GM19438 (cell line): ENCODE results near the gene GCN1.

Source experiments
- ATAC-seq: cut with Tn5 transposase; IDR thresholded peaks from one replicate; pipeline ENCODE4 v1.9.1; 2021; ENCODE audit warnings: low read depth; ENCODE audit not compliant: unreplicated experiment

GCN1 gene

DNA sequence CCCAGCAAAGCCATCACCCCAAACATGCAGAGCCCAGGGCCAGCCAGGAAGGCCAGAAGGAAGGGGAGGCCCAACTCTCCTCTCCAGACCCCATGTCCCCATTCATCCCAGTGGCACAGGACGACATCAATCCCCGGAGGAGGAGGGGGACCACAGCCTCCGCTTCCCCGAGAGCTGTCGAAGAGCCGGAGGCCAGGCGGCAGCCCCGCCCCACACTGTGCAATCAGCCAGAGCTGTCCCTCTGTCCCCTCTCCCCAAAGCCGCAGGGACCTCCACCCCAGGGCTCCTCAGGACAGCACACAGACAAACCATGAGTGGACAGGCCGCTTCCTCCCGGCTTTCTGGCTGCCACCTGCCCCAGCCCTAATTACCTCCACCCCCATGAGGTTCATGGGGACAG lies 94.8 kb downstream of the GCN1 start:
- ATAC-seq = no peak

DNA sequence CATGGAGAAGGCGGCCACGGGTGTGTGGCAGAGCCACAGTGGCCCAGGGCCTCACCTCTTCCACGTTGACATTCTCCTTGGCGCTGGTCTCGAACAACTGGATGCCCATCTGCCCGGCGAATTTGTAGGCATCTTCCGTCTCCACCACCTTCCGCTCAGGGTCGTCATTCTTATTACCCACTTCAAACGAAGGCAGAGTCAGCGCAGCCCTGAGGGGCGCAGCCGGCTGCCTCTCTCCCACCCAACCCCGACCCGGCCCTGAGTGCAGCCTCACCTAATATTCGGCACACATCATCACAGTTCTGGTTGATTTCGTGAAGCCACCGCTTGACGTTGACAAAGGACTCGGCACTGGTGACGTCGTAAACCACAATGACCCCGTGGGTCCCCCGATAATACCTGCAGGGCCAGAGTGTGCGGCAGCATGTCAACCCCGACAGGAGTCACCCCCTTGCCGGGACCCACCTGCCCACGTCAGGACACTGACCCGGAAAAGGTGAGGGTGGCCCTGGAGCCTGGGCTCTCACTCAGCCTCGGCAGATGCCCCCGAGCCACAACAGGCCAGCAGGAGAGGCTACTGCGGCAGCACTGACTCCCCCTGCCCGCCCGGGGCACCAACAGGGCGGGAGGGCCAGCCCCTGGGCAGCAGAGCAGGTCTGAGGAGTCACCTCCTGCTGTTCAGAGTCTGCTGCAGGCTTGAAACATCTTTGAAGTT lies 95.6 kb downstream of the GCN1 start:
- ATAC-seq = no peak

GRCh38 chr12:120096671-120097202 lies 97.8 kb downstream of the GCN1 start:
- ATAC-seq = no peak

- ATAC-seq = no peak
These were observed 98.8 kb downstream of the GCN1 start for GRCh38 chr12:120095736-120096135.

DNA sequence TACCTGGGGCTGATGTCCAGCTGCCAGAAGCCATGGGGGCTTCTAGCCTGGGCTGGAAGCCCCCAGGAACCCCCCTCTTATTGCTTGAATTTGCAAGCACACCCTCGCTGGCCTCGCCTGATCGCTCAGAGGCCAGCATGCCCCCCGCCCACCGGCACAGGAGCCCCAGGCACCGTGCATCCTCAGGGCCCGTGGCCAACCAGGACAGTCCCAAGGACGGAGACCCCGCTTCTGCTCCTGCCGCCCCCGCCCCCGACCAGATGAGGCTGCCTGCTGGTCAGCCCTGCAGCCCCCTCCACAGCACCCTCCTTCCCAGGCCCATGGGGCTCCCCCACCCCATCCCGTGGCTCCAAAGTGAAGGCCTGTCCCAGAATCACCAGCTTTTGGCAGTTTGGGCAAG lies 99.2 kb downstream of the GCN1 start:
- ATAC-seq = no peak

GRCh38 chr12:120094485-120094884 lies 100.0 kb downstream of the GCN1 start:
- no peak for ATAC-seq

GRCh38 chr12:120093592-120094355 lies 100.7 kb downstream of the GCN1 start:
- no peak for ATAC-seq

DNA sequence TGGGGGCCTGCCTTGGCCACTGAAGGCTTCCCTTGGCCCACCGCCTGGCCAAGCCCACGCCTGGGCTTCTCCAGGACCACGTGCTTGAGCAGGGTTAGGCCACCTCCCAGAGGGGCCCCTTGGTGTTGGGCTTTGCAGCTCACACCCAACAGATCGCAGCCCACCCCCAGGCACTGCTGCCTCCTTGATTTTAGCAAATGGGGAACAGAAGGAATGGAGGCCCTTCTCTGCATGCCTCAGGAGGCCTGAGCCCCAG lies 101.3 kb downstream of the GCN1 start:
- ATAC-seq = no peak

- no peak for ATAC-seq
These were observed 101.8 kb downstream of the GCN1 start for GRCh38 chr12:120092551-120093335.

GRCh38 chr12:120091371-120092090 lies 103.0 kb downstream of the GCN1 start:
- ATAC-seq = no peak

DNA sequence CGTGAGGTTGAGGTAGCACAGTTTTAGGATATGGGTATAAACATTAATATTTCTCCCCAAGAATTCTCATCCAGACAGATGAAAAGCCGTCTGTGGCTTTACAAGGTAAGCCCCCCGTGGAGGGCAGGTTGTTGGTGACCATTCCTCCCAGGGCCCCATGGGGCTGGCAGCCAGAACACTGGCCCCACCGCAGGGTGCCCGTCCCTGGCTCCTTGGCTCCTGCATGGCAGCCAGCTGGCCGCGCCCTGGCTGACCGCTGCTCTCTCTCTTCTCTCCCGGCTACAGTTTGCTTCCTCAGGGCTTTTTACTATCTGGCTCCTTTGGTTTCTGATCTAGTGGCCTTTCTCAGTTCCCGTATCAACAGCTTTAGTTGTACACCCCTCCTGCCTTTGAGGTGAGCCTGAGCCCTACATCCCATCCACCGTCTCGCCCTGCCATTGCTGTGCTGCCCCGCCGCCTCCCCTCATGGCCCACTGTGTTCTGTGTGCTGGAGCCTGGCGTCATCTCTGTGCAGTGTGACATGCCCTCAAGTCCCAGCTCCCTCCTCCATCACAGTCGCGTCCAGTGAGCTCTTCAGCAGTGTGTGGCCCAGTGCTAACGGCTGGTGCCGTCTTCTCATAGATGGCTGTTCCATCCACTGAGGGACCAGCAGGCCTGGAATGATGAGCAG lies 103.8 kb downstream of the GCN1 start:
- ATAC-seq = no peak

- no peak for ATAC-seq
These were observed 104.3 kb downstream of the GCN1 start for GRCh38 chr12:120090206-120090605.

GRCh38 chr12:120089796-120090195 lies 104.7 kb downstream of the GCN1 start:
- ATAC-seq = no peak

GRCh38 chr12:120089105-120089504 lies 105.4 kb downstream of the GCN1 start:
- ATAC-seq = no peak

DNA sequence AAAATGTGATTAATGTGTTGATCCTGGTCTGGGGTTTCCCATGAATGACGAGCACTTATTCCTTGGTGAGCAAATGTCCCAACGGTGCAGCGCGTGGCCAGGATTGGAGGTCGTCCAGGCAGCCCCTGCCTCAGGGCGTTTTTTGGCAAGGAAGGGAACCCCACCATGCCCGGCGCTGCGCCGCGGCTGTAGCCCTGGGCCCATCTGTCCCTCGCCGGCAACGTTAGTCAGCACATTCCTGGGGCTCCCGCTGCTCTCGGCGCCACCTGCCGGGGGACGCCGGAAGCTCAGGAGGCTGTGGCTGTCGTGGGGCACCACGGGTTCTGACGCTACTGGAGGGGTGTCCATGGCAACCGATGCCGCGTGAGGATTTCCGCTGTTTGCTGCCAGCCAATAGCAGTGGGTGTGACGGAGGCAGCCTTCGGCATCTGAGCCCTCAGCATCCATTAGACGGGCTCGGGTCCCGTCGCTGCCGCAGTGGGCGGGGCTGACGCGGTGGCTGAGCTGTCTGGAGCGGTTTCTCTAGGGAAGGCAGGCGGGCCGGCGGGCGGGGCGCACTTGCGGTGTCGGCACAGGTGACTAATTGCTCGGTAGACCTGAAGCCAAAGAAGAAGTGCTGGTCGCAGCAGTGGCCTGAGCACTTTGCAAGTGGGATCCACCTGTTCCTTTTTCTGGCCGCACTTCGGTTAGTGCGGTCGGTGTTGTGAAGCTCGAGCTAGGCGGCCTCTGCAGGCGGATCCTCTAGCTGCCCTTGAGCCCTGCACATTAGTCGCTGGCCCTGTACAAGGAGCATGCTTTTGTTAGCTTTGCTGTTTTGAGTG lies 107.5 kb downstream of the GCN1 start:
- peak; percentile 96 for ATAC-seq

- no peak for ATAC-seq
These were observed 108.4 kb downstream of the GCN1 start for GRCh38 chr12:120085920-120086645.

- ATAC-seq = no peak
These were observed 112.9 kb downstream of the GCN1 start for GRCh38 chr12:120081641-120082040.
